GM12874 (cell line): Measurements from ENCODE around the gene SLC26A3.

ENCODE experiments used
- TF ChIP-seq, protein P1 (sequence below): IDR thresholded peaks from 2 replicates; pipeline ENCODE4 v1.5.1; 2011; ENCODE audit warnings: low read depth, mild to moderate bottlenecking, control low read depth, low read length, moderate library complexity; ENCODE audit not compliant: insufficient read depth

SLC26A3 gene

GRCh38 chr7:107788662-107789061 is 14.4 kb downstream of the SLC26A3 start:
- TF ChIP-seq, protein P1, sequence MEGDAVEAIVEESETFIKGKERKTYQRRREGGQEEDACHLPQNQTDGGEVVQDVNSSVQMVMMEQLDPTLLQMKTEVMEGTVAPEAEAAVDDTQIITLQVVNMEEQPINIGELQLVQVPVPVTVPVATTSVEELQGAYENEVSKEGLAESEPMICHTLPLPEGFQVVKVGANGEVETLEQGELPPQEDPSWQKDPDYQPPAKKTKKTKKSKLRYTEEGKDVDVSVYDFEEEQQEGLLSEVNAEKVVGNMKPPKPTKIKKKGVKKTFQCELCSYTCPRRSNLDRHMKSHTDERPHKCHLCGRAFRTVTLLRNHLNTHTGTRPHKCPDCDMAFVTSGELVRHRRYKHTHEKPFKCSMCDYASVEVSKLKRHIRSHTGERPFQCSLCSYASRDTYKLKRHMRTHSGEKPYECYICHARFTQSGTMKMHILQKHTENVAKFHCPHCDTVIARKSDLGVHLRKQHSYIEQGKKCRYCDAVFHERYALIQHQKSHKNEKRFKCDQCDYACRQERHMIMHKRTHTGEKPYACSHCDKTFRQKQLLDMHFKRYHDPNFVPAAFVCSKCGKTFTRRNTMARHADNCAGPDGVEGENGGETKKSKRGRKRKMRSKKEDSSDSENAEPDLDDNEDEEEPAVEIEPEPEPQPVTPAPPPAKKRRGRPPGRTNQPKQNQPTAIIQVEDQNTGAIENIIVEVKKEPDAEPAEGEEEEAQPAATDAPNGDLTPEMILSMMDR = no peak

GRCh38 chr7:107788216-107788615 is 14.8 kb downstream of the SLC26A3 start:
- TF ChIP-seq, protein P1 = no peak

DNA sequence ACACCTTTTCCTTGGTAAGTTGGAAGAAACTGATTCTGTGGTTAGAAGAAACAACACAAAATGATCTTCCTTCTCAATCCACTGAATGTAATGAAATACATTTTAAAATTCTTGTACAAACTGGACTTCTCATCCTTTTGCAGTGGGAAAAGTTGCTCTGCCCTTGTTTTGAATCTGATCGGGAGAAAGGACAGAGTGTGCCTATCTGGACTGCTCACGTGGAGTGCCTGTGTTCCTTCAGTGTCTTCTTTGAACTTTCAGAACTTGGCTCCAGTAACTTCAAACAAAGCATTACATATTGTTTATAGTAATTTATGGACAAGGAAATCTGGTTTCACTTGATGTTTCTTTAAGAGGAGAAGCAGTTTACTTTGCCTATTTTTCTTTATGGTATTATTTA is 17.1 kb downstream of the SLC26A3 start:
- TF ChIP-seq, protein P1 = no peak

DNA sequence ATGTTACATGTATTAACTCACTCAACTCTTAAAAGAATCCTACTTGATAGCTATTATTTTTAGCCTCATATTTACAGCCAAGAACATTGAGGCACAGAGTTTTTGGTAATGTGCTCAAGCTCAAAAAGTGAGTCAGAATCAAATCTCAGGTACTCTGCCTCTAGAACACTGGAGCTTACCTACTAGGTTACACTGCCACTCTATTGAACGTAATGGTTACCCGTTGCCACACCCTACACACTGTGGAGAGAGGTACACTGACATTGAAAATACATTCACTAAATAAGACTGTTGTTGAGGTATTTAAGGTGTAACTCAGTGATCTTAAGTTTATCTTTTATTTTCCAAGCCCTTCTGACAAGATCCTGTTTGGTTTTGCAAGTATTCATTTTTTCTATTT is 17.9 kb downstream of the SLC26A3 start:
- TF ChIP-seq, protein P1 = no peak

DNA sequence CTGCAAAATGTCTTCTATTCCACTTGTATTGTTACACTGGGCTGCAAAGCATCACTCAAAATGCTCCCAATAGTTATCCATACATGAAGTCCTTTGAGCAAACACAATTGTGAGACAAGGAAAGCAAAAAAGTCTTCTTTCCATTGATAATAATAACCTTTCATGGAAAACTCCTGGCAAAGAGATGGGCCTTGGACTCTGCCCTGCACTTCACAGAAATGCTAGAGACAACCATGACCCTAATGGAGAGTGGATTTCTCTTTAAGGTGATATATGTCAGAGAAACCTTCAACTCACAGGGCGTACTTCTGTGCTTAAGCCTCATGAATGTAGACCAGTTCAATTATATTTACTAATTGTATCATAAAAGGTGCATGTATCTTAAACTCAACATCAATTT is 19.4 kb downstream of the SLC26A3 start:
- TF ChIP-seq, protein P1 = no peak

GRCh38 chr7:107782374-107782773 is 20.6 kb downstream of the SLC26A3 start:
- TF ChIP-seq, protein P1 = no peak

GRCh38 chr7:107779647-107780099 is 23.4 kb downstream of the SLC26A3 start:
- TF ChIP-seq, protein P1 = no peak

- TF ChIP-seq, protein P1 = no peak
Observed at GRCh38 chr7:107778283-107778682, 24.7 kb downstream of the SLC26A3 start.
